Measurements from ENCODE around the gene CENPE. TPM values are rescaled to one million over a fixed set of nuclear protein-coding genes. Genes with fewer than 3 reads are reported as not detected.

Gene CENPE
- polyA plus RNA-seq, 6 donors from 2014 or later: 0.17 to 1.2 (median 0.48) TPM; not detected in 2

Other genes starting within 250 kb of the CENPE start
- gene SLC9B1, start 178.6 kb downstream of the CENPE start, polyA plus RNA-seq (ENCODE audit: low read depth in 6 of 6): 10 to 100 TPM in 1 of 6 donors, 1 to 10 TPM in 5; 1.7 to 12.5 (median 2.6) TPM
- gene SLC9B2, start 121.6 kb downstream of the CENPE start, polyA plus RNA-seq (ENCODE audit: low read depth in 6 of 6): 10 to 100 TPM; 10.2 to 26.3 (median 16.5) TPM
- gene BDH2, start 98.5 kb downstream of the CENPE start, polyA plus RNA-seq (ENCODE audit: low read depth in 6 of 6): 10 to 100 TPM; 12.9 to 22.9 (median 18.7) TPM

Data from naive B cell (primary cell).